ENCODE results near the gene OTP.

GRCh38 chr5:77621440-77621839, 17.1 kb downstream of the OTP start:
- TF ChIP-seq CTCF (IDR thresholded peaks at IDR 0.05; ENCODE audit: poor library complexity) (no peak), EZH2 (IDR thresholded peaks at IDR 0.05; ENCODE audit: borderline replicate concordance) (no peak), EZH2phosphoT487 (IDR thresholded peaks at IDR 0.05; ENCODE audit: low read depth, severe bottlenecking, unreplicated experiment) (no peak)

All from hepatocyte (in vitro differentiated cells).